GM18498 (cell line): ENCODE data around the gene PCDH9.

Experiments used
- ATAC-seq: cut with Tn5 transposase; IDR thresholded peaks from one replicate; pipeline ENCODE4 v1.9.1; 2021; ENCODE audit warnings: mild to moderate bottlenecking, moderate library complexity; ENCODE audit not compliant: unreplicated experiment

Gene PCDH9

DNA sequence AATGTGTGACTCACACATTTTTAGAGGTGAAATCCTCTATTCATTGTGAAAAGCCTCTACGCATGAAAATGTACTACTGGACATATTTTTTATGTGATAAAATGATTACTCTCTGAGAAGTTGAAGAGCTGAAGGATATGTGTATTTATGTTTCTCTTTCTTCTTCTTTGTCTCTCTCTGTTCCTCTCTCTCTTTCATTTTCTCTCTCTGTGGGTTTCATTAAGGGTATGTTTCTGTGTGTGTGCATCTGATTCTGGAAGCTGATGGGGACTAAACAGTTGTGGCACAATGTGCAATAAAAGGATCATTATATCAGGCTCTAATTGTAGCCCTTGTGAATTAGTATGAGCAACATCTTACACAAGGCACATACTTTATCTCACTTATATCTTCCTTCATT lies 867.7 kb downstream of the PCDH9 start:
- ATAC-seq, result peak; percentile 68

DNA sequence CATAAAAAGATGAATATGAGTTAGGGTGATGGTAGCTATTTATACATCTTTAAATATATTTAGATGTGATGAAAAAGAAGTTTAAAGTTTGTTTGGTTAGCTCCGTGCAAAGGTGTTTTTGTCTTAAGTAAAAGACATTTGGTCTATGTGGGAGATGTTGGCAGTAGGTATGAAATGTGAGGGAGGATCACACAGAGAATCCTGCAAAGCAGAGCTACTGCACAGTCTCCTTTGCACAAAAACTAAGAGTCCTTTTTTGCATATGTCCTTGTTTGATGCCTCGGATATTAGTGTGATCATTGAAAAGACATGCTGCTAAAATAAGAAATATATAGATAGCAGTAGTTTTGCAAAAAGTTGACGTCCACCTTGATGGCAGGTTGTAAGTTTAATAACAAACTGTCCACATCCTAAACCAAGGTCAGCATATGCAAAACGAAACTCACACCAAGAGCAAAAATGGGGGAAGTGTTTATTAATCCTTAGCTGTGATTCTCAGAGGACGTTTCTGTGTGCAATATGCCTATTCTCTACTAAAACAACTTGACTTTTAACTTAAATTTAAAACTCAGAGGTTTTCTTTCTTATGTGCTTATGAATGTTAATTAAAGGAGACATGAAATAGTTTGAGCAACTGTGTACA lies 870.1 kb downstream of the PCDH9 start:
- ATAC-seq, result peak; percentile 75

DNA sequence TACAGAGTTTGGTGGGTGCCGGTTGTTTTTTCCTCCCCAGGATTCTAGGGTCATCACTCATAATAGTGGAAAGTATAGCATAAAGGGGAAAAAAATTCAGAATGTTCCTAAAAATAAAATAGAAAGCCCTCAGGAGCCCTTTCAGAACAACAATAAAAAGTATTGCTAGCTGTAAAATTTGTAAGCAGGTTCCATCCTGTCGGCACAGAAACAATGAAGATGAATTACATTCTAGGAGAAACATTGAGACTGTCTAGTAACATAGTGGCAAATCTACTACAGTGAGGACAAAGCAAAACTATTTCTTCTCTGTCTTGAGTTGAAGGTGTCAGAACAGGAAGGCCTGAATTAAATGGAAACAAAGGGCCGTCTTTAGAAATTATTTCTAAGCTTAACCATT lies 870.7 kb downstream of the PCDH9 start:
- no peak for ATAC-seq

DNA sequence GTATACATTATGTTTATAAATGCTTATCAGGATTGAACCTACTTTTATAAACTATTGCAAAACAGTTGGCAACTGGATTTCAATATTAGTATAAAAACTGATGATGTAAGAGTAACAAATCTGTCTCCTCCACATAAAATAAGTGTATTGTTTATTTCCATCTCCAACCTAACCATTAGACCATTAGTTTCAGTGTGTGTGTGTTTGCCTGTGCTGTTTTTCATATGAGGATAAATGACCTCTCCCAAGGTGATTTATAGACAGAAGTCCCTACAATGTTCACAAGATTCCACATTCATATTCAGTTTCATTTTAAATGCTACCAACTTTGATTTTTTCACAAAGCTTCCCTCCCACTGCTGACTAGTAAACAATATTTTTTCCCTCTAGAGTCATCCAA lies 871.6 kb downstream of the PCDH9 start:
- ATAC-seq, result no peak

DNA sequence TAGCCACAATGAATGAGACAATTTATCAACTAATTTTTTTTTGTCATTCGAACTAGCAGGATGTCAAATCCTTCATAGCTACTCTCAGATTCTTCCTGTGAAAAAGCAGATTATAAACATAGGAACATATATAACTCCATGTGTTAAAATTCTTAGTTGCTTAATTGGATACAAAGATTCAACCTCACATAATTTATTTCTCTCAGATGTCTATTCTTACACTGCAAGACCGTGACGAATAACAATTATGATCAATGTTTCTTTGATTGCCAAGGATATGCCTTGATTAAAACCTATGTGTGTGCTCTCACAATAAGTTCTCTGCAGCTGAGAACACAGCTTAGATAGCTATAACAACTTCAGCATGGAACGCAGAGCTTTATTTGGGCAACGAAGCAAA lies 872.7 kb downstream of the PCDH9 start:
- no peak for ATAC-seq

DNA sequence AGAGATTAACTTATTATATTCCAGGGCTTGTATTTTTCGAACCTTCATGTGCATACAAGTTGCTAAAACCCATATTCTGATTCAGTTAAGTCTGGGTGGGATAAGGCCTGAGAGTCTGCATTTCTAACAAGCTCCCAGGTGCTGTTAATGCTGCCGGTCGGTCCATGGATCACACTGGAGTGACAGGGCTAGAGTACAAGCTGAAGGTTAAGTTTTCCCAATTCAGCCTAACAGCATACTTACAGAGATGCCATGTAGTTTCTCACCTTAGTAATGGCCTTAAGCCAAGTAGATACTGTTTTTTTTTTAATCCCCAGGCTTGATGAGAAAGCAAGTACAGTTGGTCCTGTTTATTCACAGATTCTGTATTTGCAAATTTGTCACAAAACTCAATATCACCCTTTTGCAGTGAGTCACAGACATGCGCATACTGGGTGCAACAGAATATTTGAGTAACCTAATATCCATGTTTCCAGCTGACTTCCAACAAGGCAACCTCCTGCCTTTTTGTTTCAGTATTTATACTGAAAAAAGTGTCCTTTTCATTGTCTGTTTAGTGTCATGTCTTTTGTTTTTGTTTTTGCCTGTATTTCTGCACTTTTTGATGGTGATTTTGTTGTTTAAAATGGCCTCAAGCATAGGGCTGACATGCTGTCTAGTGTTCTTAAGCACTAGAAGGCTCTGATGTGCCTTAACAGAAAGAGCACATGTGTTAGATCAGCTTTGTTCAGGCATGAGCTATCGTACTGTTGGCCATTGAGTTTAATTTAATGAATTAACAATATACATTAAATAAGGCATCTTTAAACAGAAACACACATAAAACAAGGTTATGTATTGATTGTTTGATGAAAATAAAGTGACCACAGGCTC lies 875.0 kb downstream of the PCDH9 start:
- no peak for ATAC-seq

DNA sequence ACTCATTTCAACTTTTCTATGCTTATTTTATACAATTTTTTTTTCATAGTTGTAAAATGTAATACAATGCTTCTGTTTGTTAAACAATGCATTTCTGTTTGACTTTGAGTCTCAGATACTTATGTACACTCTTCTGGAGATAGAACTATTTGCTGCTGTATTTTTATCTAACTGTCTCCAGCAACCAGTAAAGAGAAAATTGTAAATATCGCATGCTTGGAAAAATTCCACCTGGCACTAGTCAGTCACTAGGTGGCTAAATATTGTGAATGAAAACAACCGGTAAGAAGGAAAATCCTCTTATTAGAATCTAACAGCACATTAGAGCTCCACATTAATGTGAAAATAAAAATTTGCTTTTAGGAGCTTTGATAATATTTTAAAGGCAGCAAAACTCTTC lies 876.5 kb downstream of the PCDH9 start:
- no peak for ATAC-seq

DNA sequence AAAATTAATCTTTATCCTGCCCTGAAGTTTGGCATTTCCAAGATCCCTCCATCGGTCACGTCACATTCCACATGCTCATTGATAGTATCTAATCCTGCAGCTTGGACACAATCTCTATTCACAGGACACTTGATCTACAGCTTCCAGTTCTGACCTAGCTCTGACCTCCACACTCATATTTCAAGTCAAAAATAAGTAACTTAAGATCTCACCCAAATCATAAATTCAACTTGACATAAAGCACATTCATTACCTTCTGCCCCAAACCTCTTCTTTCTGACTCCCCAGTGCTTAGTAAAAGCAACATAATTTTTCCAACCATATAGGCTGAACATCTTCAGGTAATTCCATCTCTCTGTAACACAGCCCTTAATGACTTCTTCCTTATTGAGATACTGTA lies 880.2 kb downstream of the PCDH9 start:
- no peak for ATAC-seq

DNA sequence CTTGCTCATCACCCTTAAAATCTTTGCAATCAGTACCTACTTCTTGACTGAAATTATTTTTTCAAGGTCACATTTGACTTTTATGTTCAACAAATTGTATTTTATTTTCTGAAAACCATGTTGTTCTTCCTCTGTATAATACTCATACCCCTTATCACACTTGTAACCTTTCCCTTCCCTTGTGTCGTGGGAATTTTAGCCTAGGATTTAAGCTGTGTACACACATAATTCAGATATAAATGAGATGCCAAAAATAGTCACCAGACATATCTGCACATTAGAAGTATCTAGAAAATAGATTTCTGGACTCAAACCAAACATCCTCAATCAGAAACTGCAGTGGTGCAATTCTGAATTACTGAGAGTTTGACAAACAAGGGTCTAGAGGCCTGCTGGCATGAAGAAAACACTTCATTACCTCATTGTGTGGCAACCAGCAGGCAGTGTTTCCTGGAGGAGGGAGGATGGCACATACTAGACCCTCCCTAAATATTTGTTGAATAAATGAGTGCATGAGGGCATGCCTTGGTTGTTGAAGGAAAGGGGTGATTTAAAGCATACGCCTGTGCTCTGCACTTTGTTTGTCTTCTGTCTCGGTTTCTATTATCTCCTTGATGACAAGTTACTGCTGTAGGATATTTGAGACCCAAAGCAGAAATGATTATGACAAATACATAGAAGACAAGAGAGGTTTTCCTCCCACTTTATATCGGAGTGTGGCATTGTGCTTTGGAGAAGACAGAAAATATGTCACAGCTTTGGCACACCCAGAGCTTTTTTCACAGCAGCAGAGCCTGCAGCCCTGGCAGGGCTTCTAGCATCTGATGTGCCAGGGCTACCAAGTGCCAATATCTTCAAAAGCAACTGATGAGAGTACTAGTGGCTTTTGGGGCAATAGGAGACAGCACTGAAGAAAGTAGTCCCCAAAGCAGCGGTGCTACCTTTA lies 881.1 kb downstream of the PCDH9 start:
- ATAC-seq, result no peak

DNA sequence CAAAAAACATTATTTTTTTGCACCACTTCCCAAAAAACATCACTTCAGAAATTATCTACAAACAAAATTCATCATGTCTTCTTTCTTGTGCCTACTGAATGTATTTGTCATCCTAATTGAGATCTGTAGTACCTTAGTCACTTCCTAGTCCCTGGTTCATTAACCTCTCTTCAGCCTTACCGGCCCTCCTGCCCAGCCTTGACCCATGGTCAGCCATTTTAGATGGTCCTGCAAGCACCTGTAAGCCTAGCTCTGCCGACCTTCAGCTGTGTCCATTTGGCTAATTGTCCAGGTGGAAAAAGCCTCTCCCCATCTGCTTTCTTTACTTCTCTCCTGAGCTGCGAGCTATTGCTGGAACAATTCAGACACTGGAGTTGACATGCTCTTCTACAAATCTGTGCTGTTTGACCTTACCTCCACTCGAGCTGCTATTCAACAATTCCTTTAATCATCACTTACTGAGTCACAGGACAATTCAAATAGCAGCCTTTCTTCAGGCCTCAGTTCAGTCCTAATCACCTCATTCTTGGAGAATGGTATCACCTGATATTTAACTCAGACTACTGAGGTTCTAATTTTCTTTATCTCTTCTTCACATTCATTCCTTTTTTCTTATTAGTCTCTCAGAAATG lies 882.5 kb downstream of the PCDH9 start:
- ATAC-seq, result no peak

DNA sequence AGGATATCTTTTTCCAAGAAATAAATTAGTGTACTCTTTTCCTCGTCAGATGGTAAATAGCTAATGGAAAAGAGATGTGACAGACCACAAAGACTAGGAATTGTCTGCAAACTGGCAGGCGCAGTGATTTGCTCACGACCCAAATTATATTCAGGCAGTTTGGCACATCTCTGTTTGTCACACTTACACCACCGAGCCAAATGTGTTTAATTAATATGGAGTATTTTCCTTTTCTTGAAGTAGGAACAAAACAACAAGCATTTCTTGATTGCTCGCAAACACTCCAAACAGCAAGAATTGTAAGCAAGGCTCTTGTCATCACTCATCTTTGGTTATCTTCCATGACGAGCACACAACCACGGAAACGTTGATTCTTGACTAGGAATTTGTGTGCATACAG lies 884.2 kb downstream of the PCDH9 start:
- ATAC-seq, result no peak

DNA sequence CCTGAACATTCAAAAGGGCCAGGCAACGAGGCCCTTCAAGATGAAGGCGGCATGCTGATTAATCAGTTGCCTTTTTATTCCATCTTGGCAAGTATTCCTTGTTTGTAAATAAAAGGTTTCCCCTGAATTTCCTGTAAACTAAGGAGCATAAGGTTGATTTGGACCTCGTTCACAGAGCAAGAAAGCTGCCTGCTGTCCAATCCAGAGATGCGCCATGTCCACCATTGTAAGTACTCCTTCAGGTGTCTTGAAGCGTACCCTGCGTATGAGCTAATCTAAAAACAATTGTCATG lies 884.7 kb downstream of the PCDH9 start:
- ATAC-seq, result no peak

DNA sequence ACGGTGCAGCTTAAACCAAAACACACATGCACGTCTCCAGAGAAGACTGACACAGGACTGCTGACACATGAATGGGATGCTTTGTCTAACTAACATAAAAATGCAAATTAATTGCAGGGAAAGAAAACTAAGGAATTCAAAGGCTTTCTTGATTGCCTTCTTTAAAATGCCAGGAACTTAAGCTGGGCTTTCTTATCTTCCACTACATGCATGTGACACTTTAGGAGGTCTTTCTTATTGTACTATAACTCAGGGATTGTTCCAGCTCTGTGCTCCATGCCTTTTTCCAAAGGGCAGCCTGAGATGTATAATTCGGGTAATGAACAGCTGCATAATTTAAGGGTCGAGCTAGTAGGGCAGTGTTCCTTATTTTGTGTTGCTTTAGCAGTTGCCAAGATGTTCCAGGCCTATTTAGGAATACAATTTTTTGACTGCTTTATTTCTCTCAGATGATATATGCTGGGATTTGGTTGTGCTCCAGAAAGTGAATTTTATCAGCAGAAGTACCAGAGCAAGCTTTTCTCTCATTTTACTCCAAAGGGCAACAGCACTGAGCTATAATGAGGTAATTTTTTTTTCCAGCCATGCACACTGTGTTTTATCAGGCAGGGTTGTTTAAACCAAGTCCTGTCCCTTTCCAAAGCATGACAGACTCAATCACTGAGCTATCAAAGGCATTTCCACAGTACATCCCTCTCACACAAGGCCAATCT lies 885.2 kb downstream of the PCDH9 start:
- ATAC-seq, result no peak

DNA sequence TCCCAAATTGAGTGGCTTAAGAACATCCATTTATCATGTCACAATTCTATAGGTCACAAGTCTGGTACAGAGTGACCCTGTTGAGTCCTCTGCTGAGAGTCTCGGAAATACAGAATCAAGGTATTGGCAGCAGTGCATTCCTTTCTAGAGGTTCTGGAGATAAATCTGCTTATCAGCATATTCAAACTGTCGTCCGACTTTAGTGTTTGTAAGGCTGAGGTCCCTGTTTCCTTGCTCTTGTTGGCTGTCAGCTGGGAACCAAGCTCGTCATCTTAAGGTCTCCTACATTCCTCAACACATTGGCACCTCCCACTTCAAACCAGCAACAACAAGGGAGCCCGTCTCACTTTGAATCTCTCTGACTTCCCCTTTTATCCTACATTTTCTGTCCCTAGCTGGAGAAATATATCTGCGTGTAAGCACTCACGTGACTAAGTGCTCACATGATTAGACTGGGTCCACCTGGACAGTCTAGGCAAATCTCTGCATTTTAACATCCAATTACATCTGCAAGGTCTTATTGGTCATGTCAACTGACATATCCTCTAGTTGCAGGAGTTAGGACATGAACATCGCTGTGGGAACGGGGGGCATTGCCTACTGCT lies 886.8 kb downstream of the PCDH9 start:
- no peak for ATAC-seq

DNA sequence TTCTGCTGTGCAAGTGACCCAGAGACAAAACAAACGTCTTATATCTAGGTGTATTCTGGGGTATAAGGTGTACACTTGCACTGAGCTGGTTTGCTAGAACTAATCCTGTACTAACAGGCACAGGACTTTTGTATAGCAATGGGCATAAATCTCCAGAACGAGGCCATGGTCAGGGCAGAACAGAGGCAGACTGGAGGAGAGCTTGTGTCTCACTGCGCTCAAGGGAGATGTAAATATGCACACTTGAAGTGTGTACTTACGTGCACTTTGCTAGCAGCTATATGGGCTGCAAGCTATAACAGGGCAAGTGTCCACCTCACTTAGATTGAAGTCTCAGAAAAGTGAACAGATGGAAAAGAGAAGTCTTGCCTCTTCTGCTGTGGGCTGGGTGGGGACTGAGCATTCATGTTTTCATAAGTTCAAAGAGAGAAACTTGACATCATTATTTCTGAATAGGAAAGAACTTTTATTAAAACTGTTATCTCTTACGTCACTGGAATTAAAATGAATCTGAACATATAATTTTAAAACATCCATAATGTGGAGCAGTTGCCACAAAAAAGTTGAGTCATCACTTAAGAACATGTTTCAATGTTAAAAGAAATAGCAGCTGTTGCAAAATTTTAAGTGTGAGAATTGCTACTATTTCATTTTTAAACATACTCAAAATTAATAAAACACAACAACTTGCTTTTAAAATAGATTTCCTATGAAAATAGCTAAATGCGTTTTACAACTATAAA lies 888.3 kb downstream of the PCDH9 start:
- no peak for ATAC-seq

DNA sequence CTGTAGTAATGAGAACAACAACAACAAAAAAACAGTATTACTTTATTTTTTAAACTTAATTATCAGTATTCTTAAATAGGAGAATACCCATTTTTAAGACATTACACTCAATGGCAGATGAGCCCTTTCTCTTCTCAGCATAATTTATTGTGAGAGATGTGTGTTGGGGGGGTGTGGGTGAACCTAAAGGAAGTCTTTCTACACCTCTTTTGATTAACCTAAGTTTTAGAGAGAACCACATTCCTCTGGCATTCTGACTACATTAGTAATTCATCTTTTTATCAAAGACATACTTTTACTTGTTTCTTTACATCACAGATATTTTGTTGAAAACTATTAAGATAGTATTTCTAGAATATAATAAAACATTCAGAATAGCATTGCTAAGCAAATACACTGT lies 890.9 kb downstream of the PCDH9 start:
- ATAC-seq, result no peak

DNA sequence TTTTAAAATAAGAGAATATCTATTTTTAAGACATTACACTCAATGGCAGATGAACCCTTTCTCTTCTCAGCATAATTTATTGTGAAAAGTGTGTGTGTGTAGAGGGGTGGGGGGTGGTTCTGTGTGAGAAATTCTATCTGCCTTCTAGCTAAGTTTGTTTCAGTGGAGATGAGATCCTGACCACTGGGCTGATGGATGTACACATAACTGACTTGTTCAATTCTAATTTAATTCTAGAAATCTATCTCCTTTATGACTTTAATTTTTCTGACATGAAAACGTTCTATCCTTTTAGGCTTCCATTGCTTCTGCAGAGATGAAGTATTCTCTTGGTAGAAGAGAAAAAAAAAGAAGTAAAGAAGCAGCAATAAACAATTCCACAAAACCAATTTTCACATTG lies 891.6 kb downstream of the PCDH9 start:
- no peak for ATAC-seq

DNA sequence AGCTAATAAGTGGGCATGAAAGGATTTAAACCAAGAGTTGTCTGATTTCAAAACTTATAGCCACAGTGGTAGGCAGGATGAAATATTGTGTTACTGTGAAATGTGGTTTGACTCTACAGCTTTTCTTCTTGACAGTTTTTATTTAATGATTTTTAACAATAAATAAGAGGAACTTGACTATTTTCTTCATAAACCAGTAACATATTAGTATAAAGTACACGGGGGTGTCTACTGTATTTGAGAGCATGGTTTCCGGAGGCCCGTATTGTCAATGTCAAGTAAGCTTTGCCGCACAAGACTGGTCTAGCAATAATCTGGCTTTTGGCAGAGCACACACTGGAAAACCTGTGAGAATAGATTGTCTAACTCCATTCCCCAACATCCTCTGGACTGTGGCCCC lies 894.5 kb downstream of the PCDH9 start:
- ATAC-seq, result no peak

DNA sequence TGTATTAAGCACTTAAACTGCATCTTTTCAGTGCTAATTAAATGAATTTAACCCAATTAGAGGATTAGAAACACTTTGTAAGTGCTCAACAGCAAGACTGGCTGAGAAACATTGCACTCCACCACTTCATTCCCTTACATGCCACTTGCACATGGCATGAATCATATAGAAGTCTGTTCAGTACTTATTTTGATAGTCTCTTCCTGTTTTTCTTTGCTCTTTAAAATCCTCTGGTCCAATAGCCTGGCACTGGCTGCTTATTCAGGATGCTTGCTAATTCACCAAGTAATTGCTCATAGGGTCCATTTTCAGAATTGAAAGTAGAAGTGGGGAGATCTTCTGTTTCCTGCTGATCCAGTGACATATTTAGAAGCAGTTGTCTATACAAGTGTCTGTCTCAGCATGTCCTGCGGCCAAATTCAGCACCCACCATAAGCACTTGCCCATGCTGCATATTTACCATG lies 900.1 kb downstream of the PCDH9 start:
- no peak for ATAC-seq
